Esophagus (tissue), 2 donors: ENCODE results near the gene MICOS13. TPM values are rescaled to one million over a fixed set of nuclear protein-coding genes. Genes with fewer than 3 reads are reported as not detected.

Experiments
- H3K27ac ChIP-seq, 2 donors: one replicate each; pipeline ENCODE4 v1.5.1; 2013; ENCODE audit warnings: low read depth in 2 of 2, mild to moderate bottlenecking in 2 of 2, inconsistent platforms in 1 of 2, low read length in 1 of 2, moderate library complexity in 1 of 2
- H3K27me3 ChIP-seq, 2 donors: one replicate each; pipeline ENCODE4 v1.6.1; 2013; ENCODE audit warnings: low read length in 2 of 2, control low read depth in 1 of 2, mild to moderate bottlenecking in 1 of 2; ENCODE audit not compliant: insufficient read depth in 2 of 2, control insufficient read depth in 1 of 2
- H3K36me3 ChIP-seq, 2 donors: one replicate each; pipeline ENCODE4 v1.6.1; 2013; ENCODE audit warnings: low read length in 1 of 2; ENCODE audit not compliant: control insufficient read depth in 2 of 2, insufficient read depth in 2 of 2
- H3K4me1 ChIP-seq, 2 donors: one replicate each; pipeline ENCODE4 v1.6.1; 2013; ENCODE audit warnings: low read length in 1 of 2; ENCODE audit not compliant: control insufficient read depth in 2 of 2, insufficient read depth in 2 of 2
- H3K4me3 ChIP-seq, 2 donors: one replicate each; pipeline ENCODE4 v1.5.1; 2013; ENCODE audit warnings: low read length in 2 of 2, mild to moderate bottlenecking in 2 of 2, low read depth in 1 of 2, moderate library complexity in 1 of 2
- H3K9me3 ChIP-seq, 2 donors: one replicate each; pipeline ENCODE4 v1.6.1; 2013; ENCODE audit warnings: mild to moderate bottlenecking in 2 of 2, low read depth in 1 of 2, low read length in 1 of 2, moderate library complexity in 1 of 2; ENCODE audit not compliant: control insufficient read depth in 2 of 2, insufficient read depth in 1 of 2
- WGBS, 2 donors: extraction: QIAGEN DNeasy Blood & Tissue Kit; methylation state at CpG; one replicate each; pipeline ENCODE4 v1.1.7; 2013; 5-methylcytosine and 5-hydroxymethylcytosine counted together
- polyA plus RNA-seq, 2 donors: library from polyadenylated mRNA; stranded (reverse); fragments of 200-250 nt; gene quantifications; one replicate each; pipeline ENCODE4 v1.2.3, GENCODE V29; 2013
- donor health status: healthy with polysubstance abuse.
- donor health status: Bipolar disorder and iron deficiency.

MICOS13 gene
- polyA plus RNA-seq, 2 donors, result 86.8 to 104 TPM

- Histone ChIP-seq H3K27ac (no peak overlapping the region), H3K36me3 (peaks cover 13 to 54% of the 10 kb centered on the region in 2 donors), H3K9me3 (no peaks in the 10 kb centered on the region), H3K4me3 (no peak overlapping the region), H3K4me1 (no peaks in the 10 kb centered on the region), H3K27me3 (no peaks in the 10 kb centered on the region)
- 92 to 95% methylated on average over 22 of the region's 22 CpGs for WGBS, 2 donors
Measured at GRCh38 chr19:5700455-5701092, 20.3 kb upstream of the MICOS13 start.

- no peak overlapping the region for H3K27ac ChIP-seq
- 86 to 88% methylated on average over 38 of the region's 38 CpGs for WGBS, 2 donors
- H3K36me3 ChIP-seq, result peaks cover 16 to 61% of the 10 kb centered on the region in 2 donors
- no peaks in the 10 kb centered on the region for H3K27me3 ChIP-seq
- no peaks in the 10 kb centered on the region for H3K4me1 ChIP-seq
- no peaks in the 10 kb centered on the region for H3K9me3 ChIP-seq
- peak overlapping the region in 1 of 2 donors; percentile 5 for H3K4me3 ChIP-seq
Measured at GRCh38 chr19:5698635-5699422, 18.5 kb upstream of the MICOS13 start.

DNA sequence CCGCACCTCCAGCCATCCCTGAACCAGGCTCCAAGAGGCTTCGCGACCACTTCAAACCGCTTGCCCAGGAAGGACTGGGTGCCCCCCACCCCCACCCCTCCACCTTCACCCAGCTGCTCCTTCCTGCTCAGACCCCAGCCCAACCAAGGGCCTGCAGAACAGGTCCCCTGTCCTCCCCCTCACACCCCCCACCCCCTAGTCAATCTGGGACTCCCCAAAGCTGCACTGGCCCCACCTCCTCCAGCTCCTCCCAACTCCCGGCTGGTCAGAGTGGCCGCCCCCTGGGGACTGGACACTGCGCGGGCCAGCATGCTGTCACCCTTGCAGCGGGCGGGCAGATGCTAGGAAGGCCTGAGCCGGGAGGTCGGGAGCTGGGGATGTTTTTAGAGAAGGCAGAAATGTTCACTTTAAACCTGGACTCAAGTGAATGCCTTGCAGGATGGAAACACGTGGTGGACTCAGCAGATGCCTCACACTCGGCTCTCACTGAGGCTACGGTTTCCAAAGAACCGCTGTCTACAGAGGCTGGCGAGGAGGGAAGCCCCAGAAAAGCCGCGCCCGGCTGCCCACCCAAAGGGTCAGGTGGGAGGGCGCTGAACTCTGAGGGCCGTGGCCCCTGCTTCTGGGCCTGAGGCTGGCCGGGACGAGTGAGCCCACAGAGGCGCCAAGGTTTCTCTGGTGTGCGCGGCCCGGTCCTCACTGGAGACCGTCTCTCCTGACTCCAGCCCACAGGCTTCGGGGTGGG, 17.7 kb upstream of the MICOS13 start:
- 81 to 82% methylated on average over 29 to 30 of the region's 30 CpGs for WGBS, 2 donors
- no peaks in the 10 kb centered on the region for H3K9me3 ChIP-seq
- no peak overlapping the region for H3K27ac ChIP-seq
- peaks cover 0 to 3% of the 10 kb centered on the region in 2 donors for H3K4me1 ChIP-seq
- H3K27me3 ChIP-seq, result no peaks in the 10 kb centered on the region
- peaks cover 21 to 61% of the 10 kb centered on the region in 2 donors for H3K36me3 ChIP-seq
- H3K4me3 ChIP-seq, result no peak overlapping the region

GRCh38 chr19:5697022-5697889, 16.9 kb upstream of the MICOS13 start:
- Histone ChIP-seq H3K4me1 (peaks cover 0 to 3% of the 10 kb centered on the region in 2 donors), H3K36me3 (peaks cover 25 to 68% of the 10 kb centered on the region in 2 donors), H3K27ac (no peak overlapping the region), H3K4me3 (no peak overlapping the region), H3K27me3 (no peaks in the 10 kb centered on the region), H3K9me3 (no peaks in the 10 kb centered on the region)
- 74 to 79% methylated on average over 22 to 25 of the region's 25 CpGs for WGBS, 2 donors

DNA sequence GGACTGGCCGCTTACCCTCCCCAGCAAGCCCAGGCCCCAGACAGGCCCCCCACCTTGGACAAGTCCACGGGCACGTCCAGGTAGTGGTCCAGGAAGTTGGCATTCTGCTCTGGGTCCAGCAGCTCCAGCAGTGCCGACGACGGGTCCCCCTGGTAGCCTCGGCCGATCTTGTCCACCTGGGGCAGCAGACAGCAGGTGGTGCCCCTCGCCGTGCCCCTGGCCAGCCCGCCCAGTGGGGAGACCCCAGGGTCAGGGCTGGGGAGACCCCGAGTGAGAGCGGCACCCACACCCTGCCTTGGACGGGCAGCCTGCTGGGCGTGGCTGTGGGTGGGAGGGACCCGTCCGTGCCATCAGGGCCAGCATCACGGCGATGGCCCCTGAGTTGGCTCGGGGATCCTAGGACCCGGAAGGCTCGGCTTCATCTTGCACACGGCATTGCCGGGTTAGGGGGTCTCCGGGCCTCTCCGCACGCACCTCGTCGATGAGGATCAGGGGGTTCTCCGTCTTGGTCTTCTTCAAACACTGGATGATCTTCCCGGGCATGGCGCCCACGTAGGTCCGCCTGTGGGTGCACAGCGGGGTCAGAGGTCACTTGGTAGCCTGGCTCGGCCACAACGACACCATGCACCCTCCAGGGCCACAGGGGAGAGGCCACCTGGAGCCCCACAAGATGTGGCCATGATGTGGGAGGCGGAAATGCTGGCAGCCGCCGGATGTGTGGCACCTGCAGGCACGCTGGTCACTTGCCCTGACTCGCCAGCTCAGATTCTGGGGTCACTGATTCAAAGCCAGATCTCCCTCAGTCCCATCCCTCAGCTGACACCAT, 16.1 kb upstream of the MICOS13 start:
- H3K4me3 ChIP-seq, result no peak overlapping the region
- H3K27ac ChIP-seq, result no peak overlapping the region
- WGBS, 2 donors, result 78 to 82% methylated on average over 41 to 42 of the region's 42 CpGs
- H3K36me3 ChIP-seq, result peaks cover 25 to 77% of the 10 kb centered on the region in 2 donors
- H3K4me1 ChIP-seq, result peaks cover 0 to 8% of the 10 kb centered on the region in 2 donors
- H3K27me3 ChIP-seq, result no peaks in the 10 kb centered on the region
- H3K9me3 ChIP-seq, result no peaks in the 10 kb centered on the region

DNA sequence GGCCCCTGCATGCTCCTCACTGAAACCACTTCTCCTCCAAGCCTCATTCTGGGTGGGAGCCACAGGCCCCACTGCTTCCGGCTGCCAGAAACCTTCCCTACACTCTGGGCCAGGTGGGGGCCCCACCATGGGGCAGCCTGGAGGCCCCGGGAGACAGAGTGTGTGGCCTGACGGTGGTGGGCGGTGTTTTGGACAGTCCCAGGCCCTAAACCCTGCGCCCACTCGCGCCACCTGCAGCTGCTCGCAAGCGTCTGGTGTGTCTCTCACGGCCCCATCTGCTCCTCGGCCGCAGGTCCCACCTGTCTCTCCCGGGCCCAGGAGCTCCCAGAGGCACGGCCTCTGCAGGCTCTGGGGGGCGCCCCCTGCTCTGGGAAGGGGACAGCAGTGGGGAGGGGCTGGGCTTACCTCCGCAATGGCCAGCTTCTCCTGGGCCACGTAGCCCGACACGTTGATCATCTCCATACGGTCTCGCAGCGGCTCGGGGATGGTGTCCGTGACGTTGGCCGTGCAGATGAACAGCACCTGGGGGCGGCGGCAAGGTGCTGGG, 15.4 kb upstream of the MICOS13 start:
- Histone ChIP-seq H3K27me3 (no peaks in the 10 kb centered on the region), H3K4me3 (no peak overlapping the region), H3K9me3 (no peaks in the 10 kb centered on the region), H3K36me3 (peaks cover 25 to 75% of the 10 kb centered on the region in 2 donors), H3K4me1 (peaks cover 0 to 8% of the 10 kb centered on the region in 2 donors), H3K27ac (no peak overlapping the region)
- WGBS, 2 donors, result 83 to 86% methylated on average over 28 of the region's 28 CpGs

DNA sequence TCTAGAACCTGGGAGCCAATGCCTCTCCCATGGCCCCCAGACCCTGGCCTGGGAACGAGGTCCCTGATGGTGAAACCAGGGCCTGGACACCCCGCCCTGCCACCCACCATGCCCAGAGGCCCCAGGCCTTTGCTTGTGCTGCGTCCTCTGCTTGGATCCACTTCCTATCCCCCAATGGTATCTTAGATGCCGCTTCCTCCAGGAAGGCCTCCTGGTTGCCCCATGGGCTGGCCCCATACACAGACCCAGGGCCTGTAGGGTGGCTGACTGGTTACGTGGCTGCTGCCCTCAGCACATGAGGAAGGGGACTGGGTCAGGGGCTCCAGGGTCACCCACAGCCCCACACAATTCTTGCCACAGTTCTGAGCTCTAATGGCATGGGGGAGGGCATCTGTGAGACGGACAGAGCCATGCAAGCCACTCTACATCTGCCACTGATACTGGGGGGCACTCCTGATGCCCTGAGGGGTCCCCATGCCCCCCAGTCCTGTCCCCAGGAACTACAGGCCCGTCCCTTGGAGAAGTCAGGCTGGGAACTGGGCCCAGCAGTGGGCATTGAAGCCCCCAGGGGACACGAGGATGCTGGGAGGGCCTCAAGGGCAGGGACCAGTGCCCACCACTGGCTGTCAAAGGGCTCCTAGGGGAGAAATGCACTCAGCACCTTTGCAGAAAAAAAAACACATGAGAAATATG, 14.8 kb upstream of the MICOS13 start:
- Histone ChIP-seq H3K27ac (no peak overlapping the region), H3K36me3 (peaks cover 25 to 69% of the 10 kb centered on the region in 2 donors), H3K4me1 (peaks cover 0 to 12% of the 10 kb centered on the region in 2 donors), H3K9me3 (no peaks in the 10 kb centered on the region), H3K4me3 (no peak overlapping the region), H3K27me3 (no peaks in the 10 kb centered on the region)
- WGBS, 2 donors, result 83 to 87% methylated on average over 8 of the region's 8 CpGs
